Left cardiac atrium (tissue), 4 donors: Measurements from ENCODE around the gene PTPN4. TPM values are rescaled to one million over a fixed set of nuclear protein-coding genes. Genes with fewer than 3 reads are reported as not detected.
"Not testable (repeated sequence)": the region's sequence is repeated elsewhere in the genome, so short reads cannot be mapped to it uniquely, and the experiment has no call there.

Experiments
- ATAC-seq, 2 donors: fragments of 200-7000 bp; cut with Tn5 transposase; one replicate each; pipeline ENCODE4 v1.9.1; 2020; ENCODE audit warnings: mild to moderate bottlenecking in 2 of 2, moderate library complexity in 2 of 2
- DNase-seq: peaks from one replicate; pipeline ENCODE4 v3.0.0-alpha.2; 2020
- intact Hi-C, 2 donors: fragments of 100-400 bp; cut with DNase I; formaldehyde crosslinking; loops; one replicate each; pipeline versions ENCODE4 v1.14.1 to v1.15.1; 2022 to 2023
- total RNA-seq, 2 donors: library from RNA; stranded (reverse); fragmentation: NEBNext Ultra II Directional; extraction: Animal tissue kit (Norgen Biotek cat#: 25700); gene quantifications; one replicate each; pipeline ENCODE4 v1.2.1, GENCODE V29; 2021
- donor health status: DM: no; HTN: yes; CAD: no.
- donor health status: DM: no; HTN: yes; CAD: no; lungs with severe emphysema.
- donor health status: DM: yes; HTN: yes; CAD: no.
- donor health status: Dilated cardiomyopathy.

PTPN4 gene
- total RNA-seq, 2 donors from 2014 or later: 33.0 TPM

- intact Hi-C loops: no loop called here
- ATAC-seq (no peak), DNase-seq (no peak)
Measured at GRCh38 chr2:119792907-119793312, 33.2 kb downstream of the PTPN4 start.

GRCh38 chr2:119794237-119794636 is 34.5 kb downstream of the PTPN4 start:
- intact Hi-C loops: no loop called here
- ATAC-seq (no peak), DNase-seq (no peak)

GRCh38 chr2:119795309-119796303 is 35.9 kb downstream of the PTPN4 start:
- ATAC-seq: peak in 1 of 2 donors; percentile 27
- no peak for DNase-seq
- intact Hi-C loops: no loop called here

DNA sequence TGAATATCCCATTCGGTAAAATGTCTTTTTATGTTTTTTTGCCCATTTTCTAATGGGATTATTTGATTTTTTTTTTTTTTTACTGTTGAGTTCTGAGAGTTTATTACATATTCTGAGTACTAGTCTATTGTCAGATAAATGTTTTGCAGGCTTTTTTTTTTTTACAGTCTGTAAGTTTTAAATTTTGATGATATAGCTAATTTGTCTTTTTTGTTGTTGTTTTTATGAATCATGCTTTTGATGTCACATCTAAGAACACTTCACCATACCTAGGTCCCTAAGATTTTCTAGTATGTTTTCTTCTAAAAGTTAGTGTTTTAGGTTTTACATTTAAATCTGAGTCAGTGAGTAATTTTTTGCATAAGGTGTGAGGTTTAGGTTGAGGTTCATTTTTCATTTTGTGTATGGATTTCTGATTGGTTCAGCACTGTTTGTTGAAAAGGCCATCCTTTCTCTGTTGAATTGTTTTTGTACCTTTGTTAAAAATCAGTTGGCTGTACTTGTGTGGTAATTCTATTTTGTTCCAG is 40.7 kb downstream of the PTPN4 start:
- ATAC-seq (no peak), DNase-seq (no peak)
- intact Hi-C loops: no loop called here

DNA sequence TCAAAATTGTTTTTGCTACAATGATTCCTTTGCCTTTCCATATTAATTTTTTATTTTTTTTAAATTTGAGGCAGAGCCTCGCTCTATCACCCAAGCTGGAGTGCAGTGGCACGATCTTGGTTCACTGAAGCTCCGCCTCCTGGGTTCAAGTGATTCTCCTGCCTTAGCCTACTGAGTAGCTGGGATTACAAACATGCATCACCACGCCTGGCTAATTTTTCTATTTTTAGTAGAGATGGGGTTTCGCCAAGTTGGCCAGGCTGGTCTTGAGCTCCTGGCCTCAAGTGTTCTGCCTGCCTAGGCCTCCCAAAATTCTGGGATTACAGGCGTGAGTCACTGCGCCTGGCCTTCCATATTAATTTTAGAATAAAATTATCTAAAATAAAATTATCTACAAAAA is 41.3 kb downstream of the PTPN4 start:
- intact Hi-C loops: no loop called here
- no peak for DNase-seq
- ATAC-seq: no peak

- ATAC-seq, DNase-seq, intact Hi-C loops: not testable (repeated sequence)
Measured at GRCh38 chr2:119801989-119802388, 42.3 kb downstream of the PTPN4 start.

- intact Hi-C loops: no loop called here
- DNase-seq (no peak), ATAC-seq (no peak)
Measured at GRCh38 chr2:119803101-119803500, 43.4 kb downstream of the PTPN4 start.

DNA sequence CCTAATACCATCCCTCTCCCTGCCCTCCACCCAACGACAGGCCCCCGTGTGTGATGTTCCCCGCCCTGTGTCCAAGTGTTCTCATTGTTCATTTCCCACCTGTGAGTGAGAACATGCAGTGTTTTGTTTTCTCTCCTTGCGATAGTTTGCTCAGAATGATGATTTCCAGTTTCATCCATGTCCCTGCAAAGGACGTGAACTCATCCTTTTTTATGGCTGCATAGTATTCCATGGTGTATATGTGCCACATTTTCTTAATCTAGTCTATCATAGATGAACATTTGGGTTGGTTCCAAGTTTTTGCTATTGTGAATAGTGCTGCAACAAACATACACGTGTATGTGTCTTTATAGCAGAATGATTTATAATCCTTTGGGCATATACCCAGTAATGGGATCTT is 44.7 kb downstream of the PTPN4 start:
- ATAC-seq, intact Hi-C loops, DNase-seq: not testable (repeated sequence)

DNA sequence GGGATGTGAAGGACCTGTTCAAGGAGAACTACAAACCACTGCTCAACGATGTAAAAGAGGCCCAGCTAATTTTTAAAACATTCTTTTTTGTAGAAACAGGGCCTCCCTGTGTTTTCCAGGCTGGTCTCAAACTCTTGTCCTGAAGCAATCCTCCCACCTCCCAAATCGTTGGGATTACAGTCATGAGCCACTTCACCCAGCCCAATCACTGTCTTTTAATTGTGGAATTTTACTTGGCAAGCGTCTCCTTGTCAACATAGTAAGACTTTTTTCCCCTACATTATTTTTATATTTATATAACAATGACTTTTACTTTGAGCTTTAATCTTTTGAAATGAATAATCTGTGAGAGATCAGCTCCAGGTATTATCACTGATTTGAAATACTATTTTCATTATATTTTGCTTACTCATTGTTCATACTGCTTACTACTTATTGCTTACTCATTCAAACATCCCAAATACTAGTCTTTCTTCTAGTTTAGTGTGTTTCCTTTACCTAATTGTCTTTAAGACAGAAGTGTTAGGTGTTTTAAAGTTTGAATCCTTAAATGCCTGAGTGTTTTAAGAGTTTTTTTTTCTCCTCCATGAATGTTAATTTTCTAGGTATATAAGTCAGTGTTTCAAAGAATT is 48.9 kb downstream of the PTPN4 start:
- intact Hi-C loops: no loop called here
- ATAC-seq (no peak), DNase-seq (no peak)

- ATAC-seq (peak; percentile 65 to 95), DNase-seq (peak; percentile 55)
- intact Hi-C loops: no loop called here
Measured at GRCh38 chr2:119809339-119810048, 49.8 kb downstream of the PTPN4 start.

DNA sequence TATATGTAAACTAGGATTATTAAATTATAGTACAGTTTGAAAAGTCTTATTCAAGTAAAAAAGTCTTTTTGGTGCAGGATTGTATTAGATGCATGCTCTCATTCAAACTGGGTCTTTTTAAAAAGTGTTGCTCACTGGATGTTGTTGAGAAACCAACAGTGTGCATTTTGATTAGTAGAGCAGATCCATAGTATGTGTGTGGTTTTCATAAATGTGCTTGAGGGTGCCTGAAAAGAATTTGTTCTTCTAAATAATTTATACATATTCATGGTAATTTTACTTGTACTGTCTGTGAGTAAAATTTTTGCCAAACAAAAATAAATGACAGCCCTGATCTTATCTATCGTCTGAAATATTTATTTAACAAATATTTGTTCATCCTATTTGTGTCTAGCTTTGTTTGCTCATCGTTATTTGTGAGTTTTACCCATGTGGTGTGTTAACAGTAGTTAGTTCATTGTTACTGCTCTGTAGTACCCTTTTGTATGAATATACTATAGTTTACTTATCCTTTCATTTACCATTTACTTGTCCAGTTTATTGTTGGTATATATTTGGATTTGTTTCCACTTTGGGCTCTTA is 50.4 kb downstream of the PTPN4 start:
- intact Hi-C loops: no loop called here
- DNase-seq (no peak), ATAC-seq (no peak)

DNA sequence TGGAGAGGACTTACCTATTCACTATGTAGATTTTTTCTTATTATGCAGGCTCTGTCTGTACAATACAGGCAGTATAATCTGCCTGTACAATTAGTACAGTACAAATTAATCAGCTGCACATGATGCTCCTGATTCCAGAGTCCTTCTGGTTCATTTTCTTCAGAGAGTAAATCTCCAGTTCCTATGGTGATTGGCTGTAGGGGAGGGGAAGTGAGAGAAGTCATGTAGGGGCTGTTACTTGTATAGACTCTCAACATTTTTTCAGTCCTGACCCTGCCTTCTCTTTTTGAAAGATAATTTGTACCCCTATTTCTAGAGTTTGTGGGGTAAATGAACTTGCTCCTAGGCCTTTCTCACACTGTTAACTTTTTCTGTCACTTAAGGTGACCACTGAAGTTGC is 54.5 kb downstream of the PTPN4 start:
- no peak for DNase-seq
- intact Hi-C loops: no loop called here
- no peak for ATAC-seq

DNA sequence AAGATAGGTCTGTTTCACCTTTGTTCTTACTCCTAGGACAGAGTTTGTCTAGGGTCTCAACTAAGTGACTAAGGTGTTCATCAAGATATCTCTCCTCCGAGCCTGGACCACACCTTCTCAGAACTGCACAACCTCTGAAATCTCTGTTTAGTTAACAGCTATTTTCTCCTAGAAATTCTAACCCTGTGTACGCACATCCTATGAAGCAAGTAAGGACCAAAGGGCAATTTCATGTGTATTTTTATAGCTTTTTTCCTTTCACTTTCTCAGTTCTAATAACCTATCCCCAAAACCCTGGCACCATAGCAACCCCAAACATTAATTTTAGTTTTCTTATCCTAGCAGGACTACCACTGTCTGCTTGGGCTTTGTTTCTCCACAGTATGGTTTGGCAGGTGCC is 59.1 kb downstream of the PTPN4 start:
- intact Hi-C loops: no loop called here
- DNase-seq: no peak
- ATAC-seq: no peak

DNA sequence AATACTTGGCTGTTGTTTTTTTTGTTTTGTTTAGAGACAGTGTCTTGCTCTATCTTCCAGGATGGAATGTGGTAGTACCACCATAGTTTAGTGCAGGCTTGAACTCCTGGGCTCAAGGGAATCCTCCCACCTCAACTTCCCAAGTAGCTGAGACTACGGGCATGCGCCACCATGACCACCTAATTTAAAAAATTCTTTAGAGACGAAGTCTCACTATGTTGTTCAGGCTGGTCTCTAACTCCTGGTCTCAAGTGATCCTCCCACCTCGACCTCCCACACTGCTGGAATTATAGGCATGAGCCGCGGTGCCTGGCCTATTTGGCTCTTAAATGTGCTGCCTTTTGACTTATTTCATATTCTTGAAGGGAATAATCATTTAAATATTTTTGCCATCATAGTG is 60.1 kb downstream of the PTPN4 start:
- ATAC-seq: no peak
- intact Hi-C loops: loop anchor here (5.0 to 10.0 kb wide), 2 partner anchors 63 to 355 kb away; partner anchors contain the start of gene PTPN4 (in 1 of the 2)
- no peak for DNase-seq

DNA sequence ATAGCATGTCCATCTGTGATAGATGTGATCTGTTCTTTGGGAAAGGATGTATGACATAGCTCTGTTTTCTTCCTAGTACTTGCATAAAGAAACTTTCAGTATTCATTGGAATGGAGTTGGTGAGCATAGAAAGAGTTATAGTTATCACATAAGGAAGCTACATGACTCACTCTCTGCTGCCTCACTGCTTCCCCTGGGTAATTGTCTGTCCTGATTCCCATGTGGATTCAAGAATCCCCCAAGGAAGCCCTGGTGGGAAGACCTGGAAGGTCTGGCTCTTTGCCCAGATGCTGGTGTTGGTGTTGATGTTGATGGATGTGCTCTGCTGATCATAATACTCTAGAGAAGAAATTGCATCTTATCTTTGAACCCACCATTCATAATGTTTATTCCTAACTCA is 60.6 kb downstream of the PTPN4 start:
- intact Hi-C loops: loop anchor here (5.0 to 10.0 kb wide), 2 partner anchors 63 to 355 kb away; partner anchors contain the start of gene PTPN4 (in 1 of the 2)
- ATAC-seq (peak in 1 of 2 donors; percentile 68), DNase-seq (peak; percentile 24)

DNA sequence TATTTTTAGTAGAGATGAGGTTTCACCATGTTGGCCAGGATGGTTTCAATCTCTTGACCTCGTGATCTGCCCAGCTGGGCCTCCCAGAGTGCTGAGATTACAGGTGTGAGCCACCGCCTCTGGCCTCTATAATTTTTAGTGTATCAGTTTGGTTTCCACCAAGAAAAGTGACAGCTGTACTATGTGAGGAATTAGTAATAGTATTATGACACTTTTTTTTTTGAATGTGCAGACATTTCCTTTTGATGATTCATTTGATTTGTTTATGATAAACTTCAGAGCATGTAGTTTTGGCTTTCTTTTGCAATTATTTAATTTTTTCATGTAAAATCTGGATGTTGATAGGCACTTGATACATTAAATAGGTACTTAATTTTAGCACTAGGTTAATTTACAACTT is 61.5 kb downstream of the PTPN4 start:
- DNase-seq: no peak
- intact Hi-C loops: loop anchor here (5.0 to 10.0 kb wide), 2 partner anchors 64 to 354 kb away; partner anchors contain the start of gene PTPN4 (in 1 of the 2)
- no peak for ATAC-seq

DNA sequence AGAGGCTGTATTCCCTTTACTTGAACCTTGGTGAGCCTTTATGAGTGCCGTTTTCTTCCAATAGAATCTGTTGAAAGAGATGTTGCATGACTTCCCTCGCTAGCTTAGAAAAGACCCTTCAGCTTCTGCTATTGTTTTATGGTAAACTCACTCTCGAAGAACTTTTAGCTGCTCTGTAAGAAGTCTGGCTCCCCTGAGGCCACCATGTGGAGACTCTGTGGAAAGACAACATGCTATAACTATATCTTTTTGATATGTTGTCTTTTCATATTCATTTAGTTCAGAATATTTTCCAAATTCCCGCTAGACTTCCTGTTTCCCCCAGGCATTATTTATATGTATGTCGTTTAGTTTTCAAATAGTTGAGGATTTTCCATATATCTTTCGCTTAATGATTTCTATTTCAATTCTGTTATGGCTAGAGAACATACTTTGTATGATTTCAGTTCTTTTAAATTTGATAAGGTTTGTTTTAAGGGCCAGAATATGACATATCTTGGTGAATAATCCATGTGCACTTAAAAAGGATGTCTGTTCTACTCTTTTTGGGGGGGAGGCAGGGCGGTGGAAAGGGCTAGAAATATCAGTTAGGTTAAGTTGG is 64.1 kb downstream of the PTPN4 start:
- intact Hi-C loops: loop anchor here (1.0 to 10.0 kb wide), 3 partner anchors 67 to 351 kb away; partner anchors contain the start of gene PTPN4 (in 1 of the 2)
- ATAC-seq: peak in 1 of 2 donors; percentile 63
- peak; percentile 37 for DNase-seq

- no peak for DNase-seq
- ATAC-seq: peak in 1 of 2 donors; percentile 47
- intact Hi-C loops: loop anchor here in 1 of 2 donors (5.0 to 10.0 kb wide), 2 partner anchors 124 to 348 kb away; no protein-coding TSS in a partner anchor
Measured at GRCh38 chr2:119826370-119826961, 66.7 kb downstream of the PTPN4 start.
